HL-60 (cell line): ENCODE measurements around the gene MYMK.

Experiments used
- DNase-seq, 2 experiments: peaks; one replicate each; pipeline ENCODE4 v3.0.0-alpha.2; 2010 to 2020; ENCODE audit warnings: low read depth in 1 of 2, low spot score in 1 of 2
- H3K27ac ChIP-seq: fragments of 250-450 bp; sonication (Bioruptor Pico); replicated peaks from 2 replicates; pipeline ENCODE4 v1.5.1; 2020; ENCODE audit warnings: mild to moderate bottlenecking, moderate library complexity
- H3K27me3 ChIP-seq: fragments of 250-450 bp; sonication (Bioruptor Pico); 2 replicates; pipeline ENCODE4 v1.5.1; 2021; ENCODE audit warnings: mild to moderate bottlenecking, moderate library complexity; ENCODE audit not compliant: insufficient read depth, poor library complexity, severe bottlenecking
- H3K4me3 ChIP-seq: replicated peaks from 2 replicates; pipeline ENCODE4 v1.5.1; 2011; ENCODE audit warnings: mild to moderate bottlenecking, control low read depth, low read length; ENCODE audit not compliant: insufficient read depth
- GABPA ChIP-seq: IDR thresholded peaks from 2 replicates; pipeline ENCODE4 v1.6.1; 2012; ENCODE audit warnings: low read depth
- POLR2AphosphoS5 ChIP-seq: IDR thresholded peaks from 2 replicates; pipeline ENCODE4 v1.6.1; 2012; ENCODE audit warnings: low read depth
- SPI1 ChIP-seq: IDR thresholded peaks from 2 replicates; pipeline ENCODE4 v1.6.1; 2012; ENCODE audit warnings: low read depth, mild to moderate bottlenecking, borderline replicate concordance
- TF ChIP-seq, protein P1 (sequence below): IDR thresholded peaks from one replicate; pipeline ENCODE4 v1.5.1; 2011; ENCODE audit warnings: low read length, control low read depth, inconsistent platforms; ENCODE audit not compliant: insufficient read depth
- TF ChIP-seq, protein P2 (sequence below): IDR thresholded peaks from 2 replicates; pipeline ENCODE4 v1.6.1; 2012; ENCODE audit warnings: low read depth; ENCODE audit not compliant: insufficient replicate concordance

MYMK gene

DNA sequence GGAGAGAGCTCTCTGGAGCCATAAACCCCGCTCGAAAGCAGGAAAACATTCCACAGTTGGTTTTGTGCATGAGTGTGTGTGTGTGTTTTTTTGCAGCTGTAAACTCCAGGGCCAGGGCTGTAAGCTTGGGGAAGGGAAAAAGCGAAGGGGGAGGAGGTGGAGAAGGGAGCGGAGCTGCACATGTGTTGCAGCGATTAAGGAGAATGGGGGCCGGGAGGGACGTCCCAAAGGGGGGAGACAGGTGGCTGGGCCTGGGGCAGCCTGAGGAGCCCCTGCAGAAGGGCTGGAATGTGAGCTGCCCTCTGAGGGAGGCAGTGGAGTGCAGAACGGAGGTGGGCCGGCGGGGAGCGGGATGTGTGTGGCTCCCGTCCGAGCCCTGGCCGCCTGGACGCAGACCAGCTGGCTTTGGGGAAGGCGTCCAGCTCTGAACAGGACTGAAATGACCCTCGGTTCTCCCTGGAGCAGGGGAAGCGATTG lies 2.7 kb upstream of the MYMK start:
- TF ChIP-seq, protein P1, sequence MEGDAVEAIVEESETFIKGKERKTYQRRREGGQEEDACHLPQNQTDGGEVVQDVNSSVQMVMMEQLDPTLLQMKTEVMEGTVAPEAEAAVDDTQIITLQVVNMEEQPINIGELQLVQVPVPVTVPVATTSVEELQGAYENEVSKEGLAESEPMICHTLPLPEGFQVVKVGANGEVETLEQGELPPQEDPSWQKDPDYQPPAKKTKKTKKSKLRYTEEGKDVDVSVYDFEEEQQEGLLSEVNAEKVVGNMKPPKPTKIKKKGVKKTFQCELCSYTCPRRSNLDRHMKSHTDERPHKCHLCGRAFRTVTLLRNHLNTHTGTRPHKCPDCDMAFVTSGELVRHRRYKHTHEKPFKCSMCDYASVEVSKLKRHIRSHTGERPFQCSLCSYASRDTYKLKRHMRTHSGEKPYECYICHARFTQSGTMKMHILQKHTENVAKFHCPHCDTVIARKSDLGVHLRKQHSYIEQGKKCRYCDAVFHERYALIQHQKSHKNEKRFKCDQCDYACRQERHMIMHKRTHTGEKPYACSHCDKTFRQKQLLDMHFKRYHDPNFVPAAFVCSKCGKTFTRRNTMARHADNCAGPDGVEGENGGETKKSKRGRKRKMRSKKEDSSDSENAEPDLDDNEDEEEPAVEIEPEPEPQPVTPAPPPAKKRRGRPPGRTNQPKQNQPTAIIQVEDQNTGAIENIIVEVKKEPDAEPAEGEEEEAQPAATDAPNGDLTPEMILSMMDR = no peak
- TF ChIP-seq SPI1 = no peak
- TF ChIP-seq, protein P2, sequence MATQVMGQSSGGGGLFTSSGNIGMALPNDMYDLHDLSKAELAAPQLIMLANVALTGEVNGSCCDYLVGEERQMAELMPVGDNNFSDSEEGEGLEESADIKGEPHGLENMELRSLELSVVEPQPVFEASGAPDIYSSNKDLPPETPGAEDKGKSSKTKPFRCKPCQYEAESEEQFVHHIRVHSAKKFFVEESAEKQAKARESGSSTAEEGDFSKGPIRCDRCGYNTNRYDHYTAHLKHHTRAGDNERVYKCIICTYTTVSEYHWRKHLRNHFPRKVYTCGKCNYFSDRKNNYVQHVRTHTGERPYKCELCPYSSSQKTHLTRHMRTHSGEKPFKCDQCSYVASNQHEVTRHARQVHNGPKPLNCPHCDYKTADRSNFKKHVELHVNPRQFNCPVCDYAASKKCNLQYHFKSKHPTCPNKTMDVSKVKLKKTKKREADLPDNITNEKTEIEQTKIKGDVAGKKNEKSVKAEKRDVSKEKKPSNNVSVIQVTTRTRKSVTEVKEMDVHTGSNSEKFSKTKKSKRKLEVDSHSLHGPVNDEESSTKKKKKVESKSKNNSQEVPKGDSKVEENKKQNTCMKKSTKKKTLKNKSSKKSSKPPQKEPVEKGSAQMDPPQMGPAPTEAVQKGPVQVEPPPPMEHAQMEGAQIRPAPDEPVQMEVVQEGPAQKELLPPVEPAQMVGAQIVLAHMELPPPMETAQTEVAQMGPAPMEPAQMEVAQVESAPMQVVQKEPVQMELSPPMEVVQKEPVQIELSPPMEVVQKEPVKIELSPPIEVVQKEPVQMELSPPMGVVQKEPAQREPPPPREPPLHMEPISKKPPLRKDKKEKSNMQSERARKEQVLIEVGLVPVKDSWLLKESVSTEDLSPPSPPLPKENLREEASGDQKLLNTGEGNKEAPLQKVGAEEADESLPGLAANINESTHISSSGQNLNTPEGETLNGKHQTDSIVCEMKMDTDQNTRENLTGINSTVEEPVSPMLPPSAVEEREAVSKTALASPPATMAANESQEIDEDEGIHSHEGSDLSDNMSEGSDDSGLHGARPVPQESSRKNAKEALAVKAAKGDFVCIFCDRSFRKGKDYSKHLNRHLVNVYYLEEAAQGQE = no peak
- TF ChIP-seq POLR2AphosphoS5 = no peak
- TF ChIP-seq GABPA = no peak
- DNase-seq = no peak
- no peak overlapping the region for H3K27ac ChIP-seq
- no peak overlapping the region for H3K4me3 ChIP-seq
- H3K27me3 ChIP-seq = peaks cover 4% of the 10 kb centered on the region

DNA sequence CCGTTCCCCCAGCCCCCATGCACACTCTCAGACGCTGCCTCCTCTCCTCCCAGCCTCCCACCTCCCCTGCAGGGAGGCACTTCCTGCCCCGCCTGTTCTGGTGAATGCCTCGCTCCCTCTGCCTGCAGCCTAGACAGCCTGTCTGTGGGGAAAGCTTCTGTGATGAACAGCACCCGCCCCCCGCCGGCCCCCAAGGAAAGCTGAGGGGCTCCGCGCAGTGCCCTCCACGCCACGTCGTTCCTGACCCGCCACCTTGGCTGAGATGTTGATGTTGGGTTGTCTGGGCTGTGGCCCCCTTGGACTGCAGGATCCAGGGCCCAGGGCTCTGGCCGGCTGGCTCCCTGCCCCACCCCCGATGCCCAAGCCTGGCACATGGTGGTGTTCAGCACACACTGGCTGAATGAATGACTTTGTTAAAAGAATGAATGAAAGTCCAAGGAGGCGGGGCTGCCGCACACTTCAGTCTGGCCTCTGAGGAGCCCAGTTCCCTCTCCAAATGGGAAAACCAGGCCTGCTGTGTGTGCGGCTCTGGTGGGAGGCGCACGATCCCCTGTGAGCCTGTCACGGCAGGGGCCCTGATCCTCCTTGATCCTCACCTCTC lies 2.1 kb upstream of the MYMK start:
- peaks cover 4% of the 10 kb centered on the region for H3K27me3 ChIP-seq
- no peak for DNase-seq
- no peak overlapping the region for H3K4me3 ChIP-seq
- no peak for TF ChIP-seq POLR2AphosphoS5
- no peak for TF ChIP-seq GABPA
- TF ChIP-seq, protein P1 = no peak
- no peak for TF ChIP-seq SPI1
- TF ChIP-seq, protein P2 = no peak
- no peak overlapping the region for H3K27ac ChIP-seq

DNA sequence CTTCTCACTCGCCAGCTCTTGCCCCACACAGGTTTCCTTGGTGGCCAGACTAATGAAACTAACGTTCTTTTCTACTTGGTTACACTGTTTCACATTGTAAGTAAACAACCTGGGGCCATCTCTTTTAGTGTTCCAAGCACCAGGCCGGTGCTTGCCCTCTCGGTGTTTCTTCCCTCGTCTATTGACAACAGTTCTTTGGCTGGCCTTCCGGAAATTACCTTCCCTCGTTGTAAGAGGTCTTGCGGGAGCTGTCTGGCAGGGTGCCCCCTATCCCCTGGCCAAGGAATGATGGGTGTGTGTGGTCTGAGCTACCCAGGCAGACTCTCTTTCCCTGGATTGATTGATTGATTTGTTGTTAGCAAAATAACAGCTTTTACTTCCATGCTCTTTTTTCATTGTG lies 918 bp upstream of the MYMK start:
- Histone ChIP-seq H3K27me3 (peaks cover 4% of the 10 kb centered on the region), H3K27ac (no peak overlapping the region), H3K4me3 (no peak overlapping the region)
- no peak for DNase-seq
- TF ChIP-seq, protein P1 = no peak
- TF ChIP-seq POLR2AphosphoS5 (no peak), GABPA (no peak), SPI1 (no peak)
- TF ChIP-seq, protein P2 = no peak
